GM18861 (cell line): ENCODE data around the gene CHID1.

Experiments used
- ATAC-seq: cut with Tn5 transposase; IDR thresholded peaks from one replicate; pipeline ENCODE4 v1.9.1; 2021; ENCODE audit not compliant: unreplicated experiment

Gene CHID1

GRCh38 chr11:910589-911030 is at the start of gene CHID1:
CHID1 (minus strand) TSS chr11:910810; CDS start chr11:904816, 5,994 bp downstream.
- peak; percentile 84 for ATAC-seq

- ATAC-seq = no peak
Observed at GRCh38 chr11:959608-960007, 49.0 kb upstream of the CHID1 start.

GRCh38 chr11:959027-959426 is 48.4 kb upstream of the CHID1 start:
- no peak for ATAC-seq

- ATAC-seq = no peak
Observed at GRCh38 chr11:958101-958500, 47.5 kb upstream of the CHID1 start.

GRCh38 chr11:957212-957920 is 46.8 kb upstream of the CHID1 start:
- no peak for ATAC-seq

- no peak for ATAC-seq
Observed at GRCh38 chr11:955154-956063, 44.8 kb upstream of the CHID1 start.

- ATAC-seq = no peak
Observed at GRCh38 chr11:954392-955153, 44.0 kb upstream of the CHID1 start.

GRCh38 chr11:953512-953911 is 42.9 kb upstream of the CHID1 start:
- ATAC-seq = no peak

- no peak for ATAC-seq
Observed at GRCh38 chr11:952406-953385, 42.1 kb upstream of the CHID1 start.

GRCh38 chr11:951507-951906 is 40.9 kb upstream of the CHID1 start:
- no peak for ATAC-seq

- ATAC-seq = no peak
Observed at GRCh38 chr11:947744-948143, 37.1 kb upstream of the CHID1 start.

GRCh38 chr11:945986-946385 is 35.4 kb upstream of the CHID1 start:
- no peak for ATAC-seq

- ATAC-seq = no peak
Observed at GRCh38 chr11:944711-945470, 34.3 kb upstream of the CHID1 start.

GRCh38 chr11:942823-943222 is 32.2 kb upstream of the CHID1 start:
- ATAC-seq = no peak

GRCh38 chr11:940496-941135 is 30.0 kb upstream of the CHID1 start:
- no peak for ATAC-seq

GRCh38 chr11:937841-938261 is 27.2 kb upstream of the CHID1 start:
- no peak for ATAC-seq

- no peak for ATAC-seq
Observed at GRCh38 chr11:936199-936598, 25.6 kb upstream of the CHID1 start.

GRCh38 chr11:934527-934926 is 23.9 kb upstream of the CHID1 start:
- ATAC-seq = no peak

GRCh38 chr11:933936-934335 is 23.3 kb upstream of the CHID1 start:
- no peak for ATAC-seq
